Stimulated activated CD8-positive, alpha-beta memory T cell treated with anti-CD3 and anti-CD28 coated beads, Interleukin-2, amount 100 ng/mL, for 48 hours (primary cell): ENCODE measurements around the gene SS18.

Experiments used
- DNase-seq, 2 donors: peaks; one replicate each; pipeline ENCODE4 v3.0.0-alpha.2; 2020; ENCODE audit warnings: low read depth in 2 of 2

SS18 gene

GRCh38 chr18:26002375-26002910, 88.0 kb downstream of the SS18 start:
- DNase-seq: no peak

- DNase-seq: no peak
These were observed 92.0 kb downstream of the SS18 start for GRCh38 chr18:25998461-25998860.

- no peak for DNase-seq
These were observed 97.8 kb downstream of the SS18 start for GRCh38 chr18:25992566-25992965.

- DNase-seq: no peak
These were observed 99.9 kb downstream of the SS18 start for GRCh38 chr18:25990473-25990872.

GRCh38 chr18:25985707-25986394, 104.6 kb downstream of the SS18 start:
- DNase-seq: no peak

- no peak for DNase-seq
These were observed 106.7 kb downstream of the SS18 start for GRCh38 chr18:25983730-25984129.

- no peak for DNase-seq
These were observed 107.5 kb downstream of the SS18 start for GRCh38 chr18:25982961-25983360.

- no peak for DNase-seq
These were observed 108.3 kb downstream of the SS18 start for GRCh38 chr18:25982153-25982552.

- no peak for DNase-seq
These were observed 110.9 kb downstream of the SS18 start for GRCh38 chr18:25979369-25980040.

GRCh38 chr18:25976554-25976953, 113.9 kb downstream of the SS18 start:
- DNase-seq: no peak

- no peak for DNase-seq
These were observed 115.8 kb downstream of the SS18 start for GRCh38 chr18:25974630-25975077.
